Activated B cell treated with CpG ODN at 0.5 μM for 24 hours (primary cell): ENCODE data around the gene MBNL1. TPM values are rescaled to one million over a fixed set of nuclear protein-coding genes. Genes with fewer than 3 reads are reported as not detected.

Experiments
- ATAC-seq: fragments of 200-7000 bp; cut with Tn5 transposase; one replicate; pipeline ENCODE4 v1.10.0; 2021; ENCODE audit warnings: low read depth, mild to moderate bottlenecking, moderate library complexity
- CTCF ChIA-PET: fragments of 350-600 bp; sonication (Branson Sonifier 250); formaldehyde crosslinking; loops from one replicate; lab custom pipeline; 2021; ENCODE audit warnings: antibody characterized with exemption; lab: Charles Lee
- POLR2A ChIA-PET: fragments of 350-600 bp; sonication (Branson Sonifier 250); formaldehyde crosslinking; loops from one replicate; lab custom pipeline; 2021; ENCODE audit warnings: antibody characterized with exemption; lab: Charles Lee
- DNase-seq: peaks from one replicate; pipeline ENCODE4 v3.0.0; 2022
- H3K27ac Mint-ChIP-seq: one replicate; pipeline ENCODE4 v1.8.0; 2020; ENCODE audit warnings: mixed read lengths
- H3K27me3 Mint-ChIP-seq: one replicate; pipeline ENCODE4 v1.8.0; 2021; ENCODE audit warnings: mixed read lengths
- H3K36me3 Mint-ChIP-seq: one replicate; pipeline ENCODE4 v1.8.0; 2021; ENCODE audit warnings: low read depth, mixed read lengths
- H3K4me1 Mint-ChIP-seq: one replicate; pipeline ENCODE4 v1.8.0; 2021; ENCODE audit warnings: mixed read lengths
- H3K4me3 Mint-ChIP-seq: one replicate; pipeline ENCODE4 v1.8.0; 2020; ENCODE audit warnings: mild to moderate bottlenecking, mixed read lengths
- H3K9me3 Mint-ChIP-seq: one replicate; pipeline ENCODE4 v1.8.0; 2020; ENCODE audit warnings: mixed read lengths
- intact Hi-C: fragments of 100-400 bp; cut with micrococcal nuclease; formaldehyde crosslinking; loops from one replicate; pipeline ENCODE4 v1.15.1; 2024
- total RNA-seq: library from RNA; stranded (reverse); gene quantifications from 2 replicates; pipeline ENCODE4 v1.2.3, GENCODE V29; 2022
- TF ChIP-seq, protein P1 (sequence below): fragments of 200-600 bp; IDR thresholded peaks from one replicate; pipeline ENCODE4 v1.8.0; 2022; ENCODE audit warnings: antibody characterized with exemption, mild to moderate bottlenecking

Gene MBNL1
- total RNA-seq, 1 donor from 2014 or later = 561 TPM

DNA sequence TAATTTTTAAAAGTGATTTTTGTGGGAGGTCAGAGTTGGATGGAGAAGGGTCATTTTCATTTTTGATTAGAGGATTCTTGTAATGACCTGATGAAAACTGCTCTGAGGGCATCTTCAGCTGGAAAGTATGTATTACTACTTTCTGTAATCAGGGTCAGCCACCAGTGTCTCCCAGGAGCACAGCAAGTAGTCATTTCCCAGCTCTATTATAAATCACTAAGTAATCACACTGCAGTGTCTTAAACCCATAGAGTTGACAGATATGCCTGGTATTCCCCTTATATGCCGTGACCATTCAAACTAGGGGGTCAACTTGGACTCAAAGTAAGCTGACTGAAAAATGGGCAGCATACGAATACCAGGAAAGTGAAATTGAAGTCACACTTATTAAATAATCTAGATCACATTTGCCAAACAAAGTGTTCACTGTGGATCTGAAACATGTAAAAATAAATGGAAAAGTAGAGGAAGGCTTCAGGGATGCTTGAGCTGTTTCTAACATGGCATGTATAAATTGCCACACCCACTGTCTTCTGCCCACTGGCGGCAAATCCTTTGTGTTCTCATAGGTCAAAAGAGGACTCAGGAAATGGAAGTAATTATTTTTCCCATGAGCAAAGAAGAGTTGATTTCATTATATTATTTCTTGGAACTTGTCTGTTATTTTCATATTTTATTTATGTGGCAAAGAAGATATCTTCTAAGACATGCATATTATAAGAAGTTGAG, 105.7 kb downstream of the MBNL1 start:
- TF ChIP-seq, protein P1, sequence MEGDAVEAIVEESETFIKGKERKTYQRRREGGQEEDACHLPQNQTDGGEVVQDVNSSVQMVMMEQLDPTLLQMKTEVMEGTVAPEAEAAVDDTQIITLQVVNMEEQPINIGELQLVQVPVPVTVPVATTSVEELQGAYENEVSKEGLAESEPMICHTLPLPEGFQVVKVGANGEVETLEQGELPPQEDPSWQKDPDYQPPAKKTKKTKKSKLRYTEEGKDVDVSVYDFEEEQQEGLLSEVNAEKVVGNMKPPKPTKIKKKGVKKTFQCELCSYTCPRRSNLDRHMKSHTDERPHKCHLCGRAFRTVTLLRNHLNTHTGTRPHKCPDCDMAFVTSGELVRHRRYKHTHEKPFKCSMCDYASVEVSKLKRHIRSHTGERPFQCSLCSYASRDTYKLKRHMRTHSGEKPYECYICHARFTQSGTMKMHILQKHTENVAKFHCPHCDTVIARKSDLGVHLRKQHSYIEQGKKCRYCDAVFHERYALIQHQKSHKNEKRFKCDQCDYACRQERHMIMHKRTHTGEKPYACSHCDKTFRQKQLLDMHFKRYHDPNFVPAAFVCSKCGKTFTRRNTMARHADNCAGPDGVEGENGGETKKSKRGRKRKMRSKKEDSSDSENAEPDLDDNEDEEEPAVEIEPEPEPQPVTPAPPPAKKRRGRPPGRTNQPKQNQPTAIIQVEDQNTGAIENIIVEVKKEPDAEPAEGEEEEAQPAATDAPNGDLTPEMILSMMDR = no peak
- no peak overlapping the region for H3K4me3 Mint-ChIP-seq

DNA sequence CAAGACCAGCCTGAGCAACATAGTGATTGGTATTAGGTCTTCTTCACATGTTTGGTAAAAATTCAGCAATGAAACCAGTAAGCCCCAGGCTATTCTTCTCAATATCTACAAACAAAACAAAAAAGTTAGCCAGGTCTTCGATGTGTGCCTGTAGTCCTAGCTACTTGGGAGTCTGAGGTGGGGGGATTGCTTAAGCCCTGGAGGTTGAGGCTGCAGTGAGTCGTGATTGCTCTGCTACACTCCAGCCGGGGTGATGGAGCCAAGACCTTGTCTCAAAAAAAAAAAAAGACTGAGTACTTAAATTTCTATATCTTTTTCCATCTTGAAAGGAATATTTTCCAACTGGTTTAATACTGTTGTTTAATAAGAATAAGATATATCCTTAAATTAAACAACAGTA, 106.8 kb downstream of the MBNL1 start:
- TF ChIP-seq, protein P1 = no peak
- peak overlapping the region; percentile 84 for H3K27ac Mint-ChIP-seq
- DNase-seq = no peak
- H3K27me3 Mint-ChIP-seq = no peaks in the 10 kb centered on the region
- ChIA-PET CTCF (no interaction called here), POLR2A (interaction anchor here (0.7 to 1.7 kb wide), 2 partner anchors 9 to 57 kb away, joined by 5 to 7 read pairs; no protein-coding TSS in a partner anchor)
- no peak overlapping the region for H3K4me3 Mint-ChIP-seq
- peaks cover 60% of the 10 kb centered on the region for H3K36me3 Mint-ChIP-seq
- no peak for ATAC-seq
- H3K4me1 Mint-ChIP-seq = peaks cover 85% of the 10 kb centered on the region
- H3K9me3 Mint-ChIP-seq = no peaks in the 10 kb centered on the region
- intact Hi-C loops = loop anchor here (5.0 kb wide), 1 partner anchor 147 kb away; no protein-coding TSS in a partner anchor

More for the DNA sequence above, 105.7 kb downstream of the MBNL1 start:
- Mint-ChIP-seq H3K36me3 (peaks cover 67% of the 10 kb centered on the region), H3K9me3 (no peaks in the 10 kb centered on the region), H3K27ac (peak overlapping the region; percentile 54), H3K27me3 (no peaks in the 10 kb centered on the region), H3K4me1 (peaks cover 85% of the 10 kb centered on the region)
- ChIA-PET CTCF (no interaction called here), POLR2A (interaction anchor here (0.8 to 1.7 kb wide), 2 partner anchors 23 to 75 kb away, joined by 3 to 11 read pairs; no protein-coding TSS in a partner anchor)
- ATAC-seq = no peak
- no peak for DNase-seq
- intact Hi-C loops = no loop called here

DNA sequence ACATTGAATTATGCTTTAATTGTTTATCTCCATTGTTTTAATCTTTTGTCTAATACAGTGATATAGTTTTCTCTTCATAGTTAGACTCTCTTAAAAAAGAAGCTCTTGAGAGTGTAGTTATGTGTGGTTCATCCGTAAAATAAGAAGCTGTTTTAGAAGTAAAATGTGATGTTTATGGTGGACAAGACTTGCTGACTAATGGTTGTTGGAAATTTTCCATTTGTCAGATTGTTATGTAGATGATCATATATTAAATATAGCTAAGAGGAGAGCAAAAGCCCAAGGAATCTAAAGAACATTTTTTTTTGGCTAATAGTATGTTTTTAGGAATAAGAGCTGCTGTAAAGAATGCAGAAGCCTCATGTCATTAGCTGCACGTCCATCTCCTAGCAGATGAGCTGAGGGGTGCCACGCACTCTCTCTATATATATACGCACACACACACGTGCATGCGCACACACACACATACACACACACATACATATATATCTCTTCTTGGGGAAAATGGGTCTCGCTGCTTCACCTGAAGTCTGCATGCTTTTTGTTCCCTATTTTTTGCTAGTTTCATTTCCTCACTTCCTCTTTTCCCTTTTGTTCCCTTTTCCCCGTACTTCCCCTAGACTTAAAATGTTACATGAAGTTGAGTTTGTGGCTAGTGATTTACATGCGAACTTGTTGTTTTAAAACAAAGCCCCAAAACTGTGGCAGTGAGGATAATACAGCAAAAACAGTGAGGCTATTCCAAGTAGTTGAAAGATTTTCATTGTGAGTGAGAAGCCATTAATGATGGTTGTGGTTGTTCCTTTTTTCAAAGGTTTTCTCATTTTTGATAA, 107.8 kb downstream of the MBNL1 start:
- peaks cover 52% of the 10 kb centered on the region for H3K36me3 Mint-ChIP-seq
- no peaks in the 10 kb centered on the region for H3K27me3 Mint-ChIP-seq
- POLR2A ChIA-PET = interaction anchor here (0.6 to 1.7 kb wide), 5 partner anchors 10 to 180 kb away, joined by 3 to 19 read pairs (median 6); partner anchors contain the start of gene MBNL1
- TF ChIP-seq, protein P1 = no peak
- peak overlapping the region; percentile 51 for H3K4me3 Mint-ChIP-seq
- DNase-seq (peak; percentile 29), ATAC-seq (peak; percentile 91)
- intact Hi-C loops = loop anchor here (1.0 to 5.0 kb wide), 6 partner anchors 16 to 180 kb away; no protein-coding TSS in a partner anchor
- H3K9me3 Mint-ChIP-seq = no peaks in the 10 kb centered on the region
- peaks cover 83% of the 10 kb centered on the region for H3K4me1 Mint-ChIP-seq
- CTCF ChIA-PET = interaction anchor here (0.6 to 1.4 kb wide), 3 partner anchors 25 to 193 kb away, joined by 3 to 5 read pairs (median 3); no protein-coding TSS in a partner anchor
- peak overlapping the region; percentile 84 for H3K27ac Mint-ChIP-seq

DNA sequence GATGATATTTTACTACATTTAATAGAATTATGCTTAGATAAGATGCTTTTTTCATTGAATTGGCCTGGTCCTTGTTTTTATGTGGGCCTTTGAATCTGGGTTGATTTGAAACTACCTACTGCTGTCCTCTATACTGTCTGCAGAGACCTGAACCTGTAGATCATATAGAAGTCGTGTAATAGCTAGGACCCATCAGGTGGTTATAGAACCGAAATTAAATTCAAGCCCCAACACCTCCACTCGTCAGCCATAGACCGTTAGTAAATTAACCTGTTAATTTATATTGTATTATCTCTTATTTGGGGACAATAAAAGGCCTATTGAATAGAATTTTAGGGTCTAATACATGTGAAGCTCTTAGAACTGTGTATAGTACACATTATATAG, 108.4 kb downstream of the MBNL1 start:
- ChIA-PET CTCF (interaction anchor here (0.6 to 1.4 kb wide), 2 partner anchors 25 to 193 kb away, joined by 3 to 5 read pairs; no protein-coding TSS in a partner anchor), POLR2A (interaction anchor here (0.6 to 1.7 kb wide), 6 partner anchors 11 to 434 kb away, joined by 3 to 19 read pairs (median 6); partner anchors contain the start of gene MBNL1)
- peak overlapping the region; percentile 84 for H3K27ac Mint-ChIP-seq
- H3K4me1 Mint-ChIP-seq = peaks cover 82% of the 10 kb centered on the region
- DNase-seq (no peak), ATAC-seq (peak; percentile 32)
- TF ChIP-seq, protein P1 = no peak
- peak overlapping the region; percentile 51 for H3K4me3 Mint-ChIP-seq
- H3K9me3 Mint-ChIP-seq = no peaks in the 10 kb centered on the region
- no peaks in the 10 kb centered on the region for H3K27me3 Mint-ChIP-seq
- H3K36me3 Mint-ChIP-seq = peaks cover 46% of the 10 kb centered on the region
- intact Hi-C loops = loop anchor here (2.0 to 5.0 kb wide), 3 partner anchors 16 to 180 kb away; no protein-coding TSS in a partner anchor
